ENCODE data around the gene GHDC.
A peak's percentile ranks its signal among the peaks of the same experiment; 100 is the strongest.
"Not testable (repeated sequence)": the region's sequence is repeated elsewhere in the genome, so short reads cannot be mapped to it uniquely, and the experiment has no call there.

Gene GHDC

GRCh38 chr17:42193969-42194899, at the start of gene GHDC:
Gene GHDC (minus strand): TSS chr17:42194494. CDS start chr17:42193581, 913 bp downstream.
- peak; percentile 88 for DNase-seq

- DNase-seq, result no peak
Observed at GRCh38 chr17:42243493-42243982, 49.2 kb upstream of the GHDC start.

GRCh38 chr17:42241871-42242270, 47.6 kb upstream of the GHDC start:
- DNase-seq, result no peak

- DNase-seq, result not testable (repeated sequence)
Observed at GRCh38 chr17:42240863-42241262, 46.6 kb upstream of the GHDC start.

- DNase-seq, result no peak
Observed at GRCh38 chr17:42240201-42240600, 45.9 kb upstream of the GHDC start.

- DNase-seq, result not testable (repeated sequence)
Observed at GRCh38 chr17:42239576-42239975, 45.3 kb upstream of the GHDC start.

GRCh38 chr17:42236760-42237159, 42.5 kb upstream of the GHDC start:
- DNase-seq, result no peak

GRCh38 chr17:42233994-42234393, 39.7 kb upstream of the GHDC start:
- DNase-seq, result no peak

GRCh38 chr17:42233156-42233555, 38.9 kb upstream of the GHDC start:
- no peak for DNase-seq

GRCh38 chr17:42230225-42230624, 35.9 kb upstream of the GHDC start:
- DNase-seq, result no peak

GRCh38 chr17:42227849-42228700, 33.8 kb upstream of the GHDC start:
- no peak for DNase-seq

- DNase-seq, result no peak
Observed at GRCh38 chr17:42225646-42226045, 31.4 kb upstream of the GHDC start.

GRCh38 chr17:42224651-42225050, 30.4 kb upstream of the GHDC start:
- DNase-seq, result no peak

GRCh38 chr17:42221886-42222745, 27.8 kb upstream of the GHDC start:
- peak; percentile 67 for DNase-seq

GRCh38 chr17:42219280-42219679, 25.0 kb upstream of the GHDC start:
- not testable (repeated sequence) for DNase-seq

GRCh38 chr17:42214156-42214555, 19.9 kb upstream of the GHDC start:
- no peak for DNase-seq

- no peak for DNase-seq
Observed at GRCh38 chr17:42212382-42212781, 18.1 kb upstream of the GHDC start.

GRCh38 chr17:42211921-42212341, 17.6 kb upstream of the GHDC start:
- not testable (repeated sequence) for DNase-seq

- DNase-seq, result no peak
Observed at GRCh38 chr17:42210046-42210445, 15.8 kb upstream of the GHDC start.

GRCh38 chr17:42206153-42206612, 11.9 kb upstream of the GHDC start:
- not testable (repeated sequence) for DNase-seq

- no peak for DNase-seq
Observed at GRCh38 chr17:42203354-42203753, 9.1 kb upstream of the GHDC start.

GRCh38 chr17:42202696-42203095, 8.4 kb upstream of the GHDC start:
- no peak for DNase-seq
